CD8-positive, alpha-beta memory T cell (primary cell): Measurements from ENCODE around the gene SARNP. TPM values are rescaled to one million over a fixed set of nuclear protein-coding genes. Genes with fewer than 3 reads are reported as not detected.

Source experiments
- CTCF ChIA-PET: fragments of 350-600 bp; sonication (Branson Sonifier 250); formaldehyde crosslinking; loops from one replicate; lab custom pipeline; 2021; ENCODE audit warnings: antibody characterized with exemption; lab: Charles Lee
- POLR2A ChIA-PET: fragments of 350-600 bp; sonication (Branson Sonifier 250); formaldehyde crosslinking; loops from one replicate; lab custom pipeline; 2021; ENCODE audit warnings: antibody characterized with exemption; lab: Charles Lee
- DNase-seq, 5 donors: peaks; one replicate each; pipeline versions ENCODE4 v3.0.0 to v3.0.0-alpha.2; 2020 to 2022; ENCODE audit warnings: mixed read lengths in 1 of 5
- H3K27ac ChIP-seq: one replicate; pipeline ENCODE4 v1.7.0; 2013; ENCODE audit warnings: low read depth, mild to moderate bottlenecking, low read length, moderate library complexity
- H3K27me3 ChIP-seq: 2 replicates; pipeline ENCODE4 v1.7.0; 2013; ENCODE audit warnings: low read length, mild to moderate bottlenecking; ENCODE audit not compliant: insufficient read depth, poor library complexity, severe bottlenecking
- H3K36me3 ChIP-seq: 2 replicates; pipeline ENCODE4 v1.7.0; 2013; ENCODE audit warnings: mild to moderate bottlenecking, low read length, moderate library complexity; ENCODE audit not compliant: insufficient read depth
- H3K4me1 ChIP-seq: 2 replicates; pipeline ENCODE4 v1.7.0; 2013; ENCODE audit warnings: mild to moderate bottlenecking, low read length, moderate library complexity; ENCODE audit not compliant: insufficient read depth
- H3K4me3 ChIP-seq: 2 replicates; pipeline ENCODE4 v1.7.0; 2013; ENCODE audit warnings: mild to moderate bottlenecking, low read length
- H3K9me3 ChIP-seq: 2 replicates; pipeline ENCODE4 v1.7.0; 2013; ENCODE audit warnings: mild to moderate bottlenecking, low read length
- H3K27ac Mint-ChIP-seq, 8 donors: one replicate each; pipeline ENCODE4 v1.8.0; 2020 to 2021; ENCODE audit warnings: mixed read lengths in 8 of 8, mild to moderate bottlenecking in 6 of 8, inconsistent platforms in 3 of 8, moderate library complexity in 3 of 8
- H3K27me3 Mint-ChIP-seq, 2 donors: one replicate each; pipeline ENCODE4 v1.8.0; 2020 to 2021; ENCODE audit warnings: mixed read lengths in 2 of 2, mild to moderate bottlenecking in 1 of 2, moderate library complexity in 1 of 2
- H3K36me3 Mint-ChIP-seq, 3 donors: one replicate each; pipeline ENCODE4 v1.8.0; 2020 to 2021; ENCODE audit warnings: mixed read lengths in 3 of 3, inconsistent platforms in 1 of 3, mild to moderate bottlenecking in 1 of 3
- H3K4me1 Mint-ChIP-seq, 3 donors: one replicate each; pipeline ENCODE4 v1.8.0; 2020 to 2021; ENCODE audit warnings: mixed read lengths in 3 of 3, inconsistent platforms in 1 of 3, mild to moderate bottlenecking in 1 of 3
- H3K4me3 Mint-ChIP-seq, 7 donors: one replicate each; pipeline ENCODE4 v1.8.0; 2020 to 2021; ENCODE audit warnings: mixed read lengths in 7 of 7, mild to moderate bottlenecking in 6 of 7, moderate library complexity in 4 of 7, inconsistent platforms in 2 of 7
- H3K9me3 Mint-ChIP-seq, 5 donors: one replicate each; pipeline ENCODE4 v1.8.0; 2020 to 2022; ENCODE audit warnings: mixed read lengths in 5 of 5, mild to moderate bottlenecking in 3 of 5, moderate library complexity in 2 of 5, inconsistent platforms in 1 of 5
- polyA plus RNA-seq: library from polyadenylated mRNA; unstranded; fragments of 300-500 nt; fragmentation: Illumina TruSeq; gene quantifications from one replicate; pipeline ENCODE4 v1.2.3, GENCODE V29; 2021
- total RNA-seq, 2 experiments: library from RNA; stranded (reverse); gene quantifications; one replicate each; pipeline ENCODE4 v1.2.3, GENCODE V29; 2021

SARNP gene
- total and polyA plus RNA-seq, 3 experiments from 2014 or later = 89.7 to 109 (median 103) TPM

DNA sequence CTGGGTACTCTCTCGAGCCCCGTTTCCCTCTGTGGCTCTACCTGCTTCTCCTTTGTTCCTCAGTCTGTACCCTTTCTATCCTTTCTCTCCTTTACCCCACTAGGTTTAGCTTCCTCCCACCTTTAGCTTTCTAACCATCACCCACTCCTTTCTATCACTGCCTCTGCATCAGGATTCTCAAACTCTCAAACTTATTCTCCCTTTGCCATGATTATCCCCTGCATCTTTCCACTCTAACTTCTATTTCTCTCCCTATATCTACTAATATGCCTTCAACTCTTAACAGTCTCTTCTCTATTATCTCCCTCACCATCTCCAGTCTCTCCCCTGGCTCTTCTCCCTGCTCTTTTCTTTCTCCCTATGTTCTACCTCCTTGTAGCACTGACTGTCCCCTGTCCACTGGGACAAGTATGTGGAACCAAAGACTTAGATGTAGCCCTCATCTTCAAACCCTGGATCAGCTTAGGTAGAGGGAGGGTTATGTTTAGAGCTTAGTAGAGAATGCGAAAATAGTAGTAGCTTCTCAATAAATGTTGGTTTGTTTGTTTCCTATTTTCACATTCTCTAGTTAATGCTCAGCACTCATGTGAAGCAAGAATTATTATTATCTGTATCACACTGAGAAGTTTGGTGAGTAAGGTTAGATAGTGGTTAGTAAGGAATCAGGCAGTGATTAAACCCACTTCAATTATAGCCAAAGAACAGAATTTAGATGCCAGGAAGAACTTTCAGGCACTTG is 71.2 kb downstream of the SARNP start:
- no peak overlapping the region for H3K27ac ChIP-seq
- Mint-ChIP-seq H3K36me3 (peaks cover 0 to 32% (median 3%) of the 10 kb centered on the region in 3 donors), H3K9me3 (no peaks in the 10 kb centered on the region), H3K4me3 (peak overlapping the region in 4 of 7 donors; percentile 9 to 86 (median 15)), H3K4me1 (peaks cover 28 to 44% (median 42%) of the 10 kb centered on the region in 3 donors), H3K27ac (peak overlapping the region; percentile 4 to 86 (median 44)), H3K27me3 (no peaks in the 10 kb centered on the region)
- POLR2A ChIA-PET = interaction anchor here (0.9 kb wide), 1 partner anchor 228 kb away, joined by 8 read pairs; the partner anchor contains the start of gene RAB5B
- H3K36me3 ChIP-seq = peaks cover 4% of the 10 kb centered on the region
- no peaks in the 10 kb centered on the region for H3K27me3 ChIP-seq
- H3K4me3 ChIP-seq = no peak overlapping the region
- H3K4me1 ChIP-seq = peaks cover 20% of the 10 kb centered on the region
- no peak for DNase-seq
- H3K9me3 ChIP-seq = no peaks in the 10 kb centered on the region
- CTCF ChIA-PET = interaction anchor here (1.3 to 4.0 kb wide), 4 partner anchors 8 to 193 kb away, joined by 3 to 21 read pairs (median 4); no protein-coding TSS in a partner anchor

DNA sequence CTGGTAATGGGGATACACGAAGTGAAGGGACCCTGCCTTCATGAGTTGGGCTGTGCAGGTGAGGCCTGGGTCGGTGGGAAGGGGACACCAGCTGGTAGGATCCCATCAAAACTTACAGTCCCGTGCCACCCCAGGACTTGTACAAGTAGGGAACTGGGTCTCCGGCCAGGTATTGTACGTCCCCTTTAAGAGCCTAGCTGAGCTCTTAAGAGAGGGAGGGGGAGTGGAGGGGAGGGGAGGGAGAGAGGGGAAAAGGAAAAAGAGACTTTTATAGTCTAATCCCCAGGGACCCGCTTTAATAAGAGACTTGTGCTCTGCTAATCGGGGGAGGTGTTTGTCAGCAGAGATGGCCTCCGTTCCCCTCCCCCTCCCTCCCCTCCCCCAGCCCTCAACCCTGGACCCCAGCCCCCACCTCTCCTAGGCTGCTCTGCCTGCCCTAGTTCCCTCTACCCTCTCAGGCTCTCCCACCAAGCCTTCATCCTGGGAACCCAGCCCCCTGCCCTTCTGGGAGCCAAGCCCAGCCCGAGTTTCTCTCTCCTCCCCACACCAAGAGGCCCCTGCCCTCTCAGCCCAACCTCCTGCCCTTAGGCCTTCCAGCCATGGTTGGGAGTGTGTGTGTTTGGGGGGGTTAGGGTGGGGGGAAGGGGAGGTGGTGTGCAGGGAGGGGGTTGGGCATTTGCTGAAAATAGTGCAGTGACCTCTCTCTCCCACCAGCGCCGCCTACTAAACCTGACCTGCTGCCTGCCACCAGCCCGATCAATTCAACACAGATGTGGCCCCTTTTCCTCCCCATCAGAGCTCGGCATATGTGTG is 72.0 kb downstream of the SARNP start:
- Histone ChIP-seq H3K27me3 (no peaks in the 10 kb centered on the region), H3K36me3 (no peaks in the 10 kb centered on the region), H3K27ac (no peak overlapping the region), H3K4me1 (peaks cover 20% of the 10 kb centered on the region), H3K9me3 (no peaks in the 10 kb centered on the region), H3K4me3 (no peak overlapping the region)
- Mint-ChIP-seq H3K27ac (peak overlapping the region in 7 of 8 donors; percentile 4 to 93 (median 82)), H3K9me3 (no peaks in the 10 kb centered on the region), H3K36me3 (peaks cover 0 to 24% (median 3%) of the 10 kb centered on the region in 3 donors), H3K27me3 (no peaks in the 10 kb centered on the region), H3K4me1 (peaks cover 28 to 44% (median 42%) of the 10 kb centered on the region in 3 donors), H3K4me3 (peak overlapping the region; percentile 11 to 93 (median 91))
- POLR2A ChIA-PET = interaction anchor here (0.5 kb wide), 1 partner anchor 79 kb away, joined by 4 read pairs; no protein-coding TSS in a partner anchor
- no peak for DNase-seq
- CTCF ChIA-PET = interaction anchor here (1.8 to 4.0 kb wide), 4 partner anchors 7 to 194 kb away, joined by 8 to 21 read pairs (median 13); no protein-coding TSS in a partner anchor

- POLR2A ChIA-PET = interaction anchor here (0.5 to 1.5 kb wide), 5 partner anchors 80 to 263 kb away, joined by 3 to 6 read pairs (median 4); partner anchors contain the start of genes DNAJC14 and RAB5B
- Mint-ChIP-seq H3K9me3 (no peaks in the 10 kb centered on the region), H3K4me1 (peaks cover 28 to 44% (median 42%) of the 10 kb centered on the region in 3 donors), H3K27me3 (no peaks in the 10 kb centered on the region), H3K4me3 (peak overlapping the region; percentile 90 to 96 (median 93)), H3K27ac (peak overlapping the region; percentile 26 to 93 (median 82)), H3K36me3 (peaks cover 0 to 15% (median 3%) of the 10 kb centered on the region in 3 donors)
- Histone ChIP-seq H3K4me1 (peaks cover 20% of the 10 kb centered on the region), H3K27me3 (no peaks in the 10 kb centered on the region), H3K4me3 (peak overlapping the region; percentile 54), H3K27ac (peak overlapping the region; percentile 10), H3K9me3 (no peaks in the 10 kb centered on the region), H3K36me3 (no peaks in the 10 kb centered on the region)
- CTCF ChIA-PET = interaction anchor here (0.7 to 2.8 kb wide), 8 partner anchors 11 to 445 kb away, joined by 3 to 16 read pairs (median 4); partner anchors contain the start of gene SMARCC2
- no peak for DNase-seq
Observed at GRCh38 chr12:55744340-55745030, 73.0 kb downstream of the SARNP start.

GRCh38 chr12:55743406-55744339 is 73.9 kb downstream of the SARNP start:
- Mint-ChIP-seq H3K36me3 (peaks cover 0 to 7% (median 0%) of the 10 kb centered on the region in 3 donors), H3K27ac (peak overlapping the region; percentile 60 to 93 (median 84)), H3K27me3 (no peaks in the 10 kb centered on the region), H3K9me3 (no peaks in the 10 kb centered on the region), H3K4me3 (peak overlapping the region; percentile 90 to 96 (median 93)), H3K4me1 (peaks cover 30 to 47% (median 42%) of the 10 kb centered on the region in 3 donors)
- peak in 4 of 5 donors; percentile 31 to 65 (median 34) for DNase-seq
- H3K36me3 ChIP-seq = no peaks in the 10 kb centered on the region
- H3K9me3 ChIP-seq = no peaks in the 10 kb centered on the region
- peak overlapping the region; percentile 56 for H3K27ac ChIP-seq
- H3K4me3 ChIP-seq = peak overlapping the region; percentile 54
- ChIA-PET CTCF (interaction anchor here (0.7 to 2.8 kb wide), 10 partner anchors 12 to 446 kb away, joined by 3 to 16 read pairs (median 3); partner anchors contain the start of genes ORMDL2 and SMARCC2), POLR2A (interaction anchor here (0.6 to 1.5 kb wide), 6 partner anchors 14 to 264 kb away, joined by 3 to 6 read pairs (median 4); partner anchors contain the start of genes BLOC1S1, DNAJC14 and RAB5B)
- peaks cover 23% of the 10 kb centered on the region for H3K4me1 ChIP-seq
- H3K27me3 ChIP-seq = no peaks in the 10 kb centered on the region

DNA sequence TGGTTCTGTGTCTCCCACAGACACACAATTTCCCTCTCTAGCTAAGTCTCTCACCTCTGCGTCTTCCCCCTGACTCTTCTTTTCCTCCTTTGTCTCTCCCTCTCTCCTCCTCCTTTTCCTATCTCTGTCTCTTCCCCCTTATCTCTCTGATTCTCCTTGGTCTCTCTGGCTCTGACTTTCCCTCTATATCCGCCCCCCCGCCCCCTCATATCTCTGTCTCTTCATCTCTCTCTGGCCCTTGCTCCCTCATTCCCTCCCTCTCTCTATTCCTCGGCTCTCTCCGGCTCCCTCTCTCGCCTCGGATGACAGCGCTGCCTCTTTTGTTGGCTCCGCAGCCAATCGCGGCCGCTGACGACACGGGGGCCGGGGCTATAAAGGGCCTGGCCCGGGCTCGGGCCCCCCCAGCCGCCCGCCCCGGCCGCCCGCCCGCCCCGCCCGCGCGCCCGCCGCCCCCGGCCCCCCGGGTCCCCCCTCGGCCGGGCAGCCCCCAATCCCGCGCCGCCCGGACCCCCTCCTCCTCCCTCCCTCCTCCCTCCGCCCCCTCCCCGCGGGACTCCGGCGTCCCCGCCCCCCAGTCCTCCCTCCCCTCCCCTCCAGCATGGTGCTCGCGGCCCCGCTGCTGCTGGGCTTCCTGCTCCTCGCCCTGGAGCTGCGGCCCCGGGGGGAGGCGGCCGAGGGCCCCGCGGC is 74.7 kb downstream of the SARNP start, which contains the start of gene GDF11:
GDF11 (plus strand) TSS at position 404 of the 687 bp plus-strand sequence; CDS start at position 599, 195 bp downstream.
- CTCF ChIA-PET = interaction anchor here (0.9 to 2.8 kb wide), 8 partner anchors 13 to 287 kb away, joined by 3 to 16 read pairs (median 3); partner anchors contain the start of genes DGKA and ORMDL2
- Histone ChIP-seq H3K27ac (peak within 1 kb of the TSS; percentile 56), H3K36me3 (no peaks in the 10 kb centered on the region), H3K27me3 (no peaks in the 10 kb centered on the region), H3K4me3 (peak within 1 kb of the TSS; percentile 59), H3K9me3 (no peaks in the 10 kb centered on the region), H3K4me1 (peaks cover 30% of the 10 kb centered on the region)
- Mint-ChIP-seq H3K9me3 (no peaks in the 10 kb centered on the region), H3K4me1 (peaks cover 37 to 53% (median 47%) of the 10 kb centered on the region in 3 donors), H3K4me3 (peak within 1 kb of the TSS; percentile 90 to 96 (median 93)), H3K27me3 (no peaks in the 10 kb centered on the region), H3K36me3 (peaks cover 0 to 5% (median 0%) of the 10 kb centered on the region in 3 donors), H3K27ac (peak within 1 kb of the TSS; percentile 60 to 98 (median 88))
- POLR2A ChIA-PET = interaction anchor here (0.6 to 1.5 kb wide), 6 partner anchors 14 to 265 kb away, joined by 3 to 6 read pairs (median 4); partner anchors contain the start of genes BLOC1S1, DNAJC14 and RAB5B
- DNase-seq = peak; percentile 61 to 83 (median 68)
